Motor neuron (in vitro differentiated cells): Measurements from ENCODE around the gene JUN. TPM values are rescaled to one million over a fixed set of nuclear protein-coding genes. Genes with fewer than 3 reads are reported as not detected.
A peak's percentile ranks its signal among the peaks of the same experiment; 100 is the strongest.

ENCODE experiments used
- ATAC-seq, 8 experiments: fragments of 200-7000 bp; cut with Tn5 transposase; replicated peaks in 6 of 8; 2 replicates each; pipeline ENCODE4 v1.8.0; 2021; ENCODE audit warnings: mild to moderate bottlenecking in 8 of 8, moderate library complexity in 8 of 8
- H3K27ac ChIP-seq, 2 donors: fragments of 250-450 bp; sonication (Bioruptor Pico); 2 replicates each; pipeline ENCODE4 v1.9.0; 2021; ENCODE audit warnings: antibody characterized with exemption in 2 of 2, mild to moderate bottlenecking in 2 of 2, moderate library complexity in 1 of 2
- H3K4me1 ChIP-seq, 2 donors: fragments of 250-450 bp; sonication (Bioruptor Pico); replicated peaks in 1 of 2; 2 replicates each; pipeline ENCODE4 v1.6.1; 2021; ENCODE audit warnings: antibody characterized with exemption in 2 of 2, mild to moderate bottlenecking in 2 of 2, moderate library complexity in 1 of 2
- H3K4me3 ChIP-seq, 5 donors: fragments of 250-450 bp; sonication (Bioruptor Pico); 2 replicates each; pipeline ENCODE4 v1.9.0; 2021; ENCODE audit warnings: antibody characterized with exemption in 5 of 5, mild to moderate bottlenecking in 5 of 5, moderate library complexity in 4 of 5
- WGBS, 10 experiments: fragments of 450-650 bp; shearing (Covaris generic); methylation state at CpG; one replicate each; pipeline ENCODE4 v1.0.0; 2022; 5-methylcytosine and 5-hydroxymethylcytosine counted together
- in situ Hi-C, 9 experiments: fragments of 400-800 bp; cut with MboI; loops; one replicate each; pipeline ENCODE4 v1.15.0; 2021; ENCODE audit warnings: low sequenced_read_pairs in 9 of 9, low pct_unique_long_range_greater_than_20kb in 2 of 9; ENCODE audit not compliant: unreplicated experiment in 9 of 9
- total RNA-seq, 8 experiments: library from RNA; unstranded; fragments of 300-600 nt; gene quantifications; 2 replicates each; pipeline versions ENCODE4 v1.2.3 to v1.2.4, GENCODE V29; 2022

Gene JUN
- total RNA-seq, 8 experiments from 2014 or later, result 17.0 to 165 (median 66.9) TPM

- in situ Hi-C loops, result loop anchor here in 1 of 9 experiments (25.0 kb wide), 1 partner anchor 948 kb away; no protein-coding TSS in a partner anchor
- Histone ChIP-seq H3K4me1 (peaks cover 0 to 5% of the 10 kb centered on the region in 2 donors), H3K27ac (no peak overlapping the region), H3K4me3 (no peak overlapping the region)
- ATAC-seq, result peak in 1 of 8 experiments; percentile 23
- 0 to 83% (median 40%) methylated on average over 1 to 3 of the region's 3 CpGs for WGBS, 10 experiments
Observed at GRCh38 chr1:58764294-58764978, 19.4 kb downstream of the JUN start.

- in situ Hi-C loops, result loop anchor here in 1 of 9 experiments (25.0 kb wide), 1 partner anchor 949 kb away; no protein-coding TSS in a partner anchor
- Histone ChIP-seq H3K4me3 (no peak overlapping the region), H3K27ac (no peak overlapping the region), H3K4me1 (peaks cover 0 to 5% of the 10 kb centered on the region in 2 donors)
- peak in 2 of 8 experiments; percentile 58 to 74 for ATAC-seq
- 0 to 100% (median 84%) methylated on average over 1 to 3 of the region's 3 CpGs; no CpG with 5 or more reads in 2 of the 10 experiments for WGBS, 10 experiments
Observed at GRCh38 chr1:58763214-58763613, 20.6 kb downstream of the JUN start.

DNA sequence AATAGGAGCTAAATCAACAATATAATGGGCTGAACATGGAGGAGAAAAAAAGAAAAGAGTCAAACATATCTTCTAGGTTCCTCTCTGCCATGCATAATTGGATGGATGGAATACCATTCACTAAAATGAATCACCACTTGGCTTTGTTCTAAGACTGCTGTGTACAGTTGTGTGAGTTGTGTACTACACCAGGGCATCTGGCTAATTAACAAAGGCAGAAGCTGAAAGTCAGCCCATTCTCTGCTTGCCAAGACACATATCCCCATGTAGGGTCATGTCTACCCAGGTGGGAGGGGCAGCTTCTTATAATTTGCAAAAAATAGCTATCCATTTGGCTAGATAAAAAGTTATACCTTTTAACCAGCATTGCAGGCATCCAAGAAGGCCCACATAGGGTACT, 21.0 kb downstream of the JUN start:
- ATAC-seq, result peak in 2 of 8 experiments; percentile 91 to 93
- in situ Hi-C loops, result loop anchor here in 1 of 9 experiments (25.0 kb wide), 1 partner anchor 949 kb away; no protein-coding TSS in a partner anchor
- no peak overlapping the region for H3K4me3 ChIP-seq
- H3K4me1 ChIP-seq, result peaks cover 0 to 5% of the 10 kb centered on the region in 2 donors
- no peak overlapping the region for H3K27ac ChIP-seq

DNA sequence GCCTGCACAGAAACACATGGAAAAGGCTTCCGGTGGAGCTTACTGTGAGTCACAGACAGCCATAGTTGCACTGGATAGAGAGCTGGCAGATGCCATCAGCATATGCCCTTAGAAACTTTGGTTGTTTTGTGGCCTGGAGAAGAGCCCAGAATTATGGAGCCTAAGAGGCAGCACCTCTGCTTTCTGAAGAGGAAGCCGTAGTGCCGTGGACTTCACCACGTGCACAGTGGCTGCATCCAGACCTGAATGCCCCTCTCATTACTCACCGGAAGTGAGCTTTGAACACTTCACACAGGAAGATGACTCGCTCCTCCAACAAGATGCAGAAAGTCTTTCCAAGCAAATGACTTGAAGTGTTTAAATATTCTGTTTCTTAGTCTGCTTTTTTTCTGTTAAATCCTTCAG, 28.4 kb downstream of the JUN start:
- Histone ChIP-seq H3K4me1 (peaks cover 17 to 19% of the 10 kb centered on the region in 2 donors), H3K4me3 (no peak overlapping the region), H3K27ac (no peak overlapping the region)
- peak; percentile 57 to 89 (median 84) for ATAC-seq
- in situ Hi-C loops, result loop anchor here in 1 of 9 experiments (25.0 kb wide), 1 partner anchor 957 kb away; no protein-coding TSS in a partner anchor
- 0 to 100% (median 80%) methylated on average over 1 to 6 of the region's 6 CpGs; no CpG with 5 or more reads in 4 of the 10 experiments for WGBS, 10 experiments

GRCh38 chr1:58754683-58755467, 29.0 kb downstream of the JUN start:
- in situ Hi-C loops, result loop anchor here in 1 of 9 experiments (25.0 kb wide), 1 partner anchor 957 kb away; no protein-coding TSS in a partner anchor
- no peak overlapping the region for H3K4me3 ChIP-seq
- no peak overlapping the region for H3K27ac ChIP-seq
- 30 to 100% (median 86%) methylated on average over 1 to 7 of the region's 7 CpGs; no CpG with 5 or more reads in 1 of the 10 experiments for WGBS, 10 experiments
- peaks cover 17 to 19% of the 10 kb centered on the region in 2 donors for H3K4me1 ChIP-seq
- peak in 2 of 8 experiments; percentile 5 to 9 for ATAC-seq

- Histone ChIP-seq H3K27ac (no peak overlapping the region), H3K4me3 (no peak overlapping the region), H3K4me1 (peaks cover 19 to 24% of the 10 kb centered on the region in 2 donors)
- peak in 7 of 8 experiments; percentile 7 to 62 (median 46) for ATAC-seq
- 58 to 100% (median 85%) methylated on average over 1 to 3 of the region's 3 CpGs; no CpG with 5 or more reads in 4 of the 10 experiments for WGBS, 10 experiments
- in situ Hi-C loops, result loop anchor here in 1 of 9 experiments (25.0 kb wide), 1 partner anchor 958 kb away; no protein-coding TSS in a partner anchor
Observed at GRCh38 chr1:58754073-58754613, 29.7 kb downstream of the JUN start.

DNA sequence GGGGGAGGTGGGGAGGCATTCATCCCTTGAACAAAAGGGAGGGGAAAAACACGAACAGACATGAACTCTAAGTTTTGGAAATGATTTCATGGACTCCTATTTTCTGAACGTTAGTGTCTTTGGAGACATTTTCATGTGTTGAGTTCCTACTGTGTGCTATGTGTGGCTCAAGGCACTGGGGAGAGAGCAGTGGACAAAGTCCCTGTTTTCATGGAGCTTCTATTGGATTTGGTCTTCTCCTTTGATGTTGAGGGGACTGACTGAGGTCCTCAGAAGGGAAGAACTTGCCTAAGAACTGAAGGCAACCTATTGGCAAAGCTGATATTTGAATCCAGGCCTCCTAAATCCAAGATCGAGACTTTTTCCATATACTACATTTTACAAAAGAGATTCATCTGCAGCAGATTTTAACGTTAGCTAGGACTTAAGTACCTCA, 30.4 kb downstream of the JUN start:
- peaks cover 23 to 30% of the 10 kb centered on the region in 2 donors for H3K4me1 ChIP-seq
- no peak overlapping the region for H3K4me3 ChIP-seq
- no peak for ATAC-seq
- H3K27ac ChIP-seq, result no peak overlapping the region
- in situ Hi-C loops, result loop anchor here in 1 of 9 experiments (25.0 kb wide), 1 partner anchor 959 kb away; no protein-coding TSS in a partner anchor
- WGBS, 10 experiments, result 40 to 100% (median 80%) methylated on average over 1 to 4 of the region's 4 CpGs; no CpG with 5 or more reads in 1 of the 10 experiments

- 75 to 100% (median 100%) methylated on average over 1 of the region's 1 CpG; no CpG with 5 or more reads in 4 of the 10 experiments for WGBS, 10 experiments
- Histone ChIP-seq H3K27ac (no peak overlapping the region), H3K4me1 (peaks cover 39 to 44% of the 10 kb centered on the region in 2 donors), H3K4me3 (no peak overlapping the region)
- no peak for ATAC-seq
- in situ Hi-C loops, result loop anchor here in 6 of 9 experiments (25.0 kb wide), 4 partner anchors 938 to 1188 kb away; partner anchors contain the start of gene CYP2J2 (in 2 of the 6)
Observed at GRCh38 chr1:58749646-58750045, 34.2 kb downstream of the JUN start.

DNA sequence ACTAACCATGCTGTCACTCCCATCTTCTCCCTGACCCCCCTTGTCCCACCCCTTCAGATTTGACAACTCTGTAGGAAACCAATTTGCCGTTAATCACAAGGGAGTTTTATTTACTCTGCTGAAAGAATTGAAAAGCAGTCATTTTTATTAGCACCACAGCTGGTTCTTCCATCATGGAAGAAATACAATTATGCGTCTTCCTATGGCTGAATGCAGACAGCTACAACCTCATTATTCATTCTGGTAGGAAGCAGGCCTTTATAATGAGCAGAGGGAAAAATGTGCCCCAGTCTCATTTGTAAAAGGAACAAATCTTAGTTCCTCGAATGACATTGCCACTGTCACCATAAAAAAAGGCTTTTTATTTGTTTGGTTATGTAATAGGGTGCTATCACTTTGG, 35.2 kb downstream of the JUN start:
- H3K4me3 ChIP-seq, result no peak overlapping the region
- peak in 6 of 8 experiments; percentile 29 to 92 (median 83) for ATAC-seq
- H3K4me1 ChIP-seq, result peaks cover 39% of the 10 kb centered on the region in 2 donors
- H3K27ac ChIP-seq, result no peak overlapping the region
- WGBS, 10 experiments, result 0 to 88% (median 11%) methylated on average over 1 to 3 of the region's 3 CpGs; no CpG with 5 or more reads in 2 of the 10 experiments
- in situ Hi-C loops, result loop anchor here in 5 of 9 experiments (25.0 kb wide), 4 partner anchors 939 to 1189 kb away; partner anchors contain the start of gene CYP2J2 (in 2 of the 5)

DNA sequence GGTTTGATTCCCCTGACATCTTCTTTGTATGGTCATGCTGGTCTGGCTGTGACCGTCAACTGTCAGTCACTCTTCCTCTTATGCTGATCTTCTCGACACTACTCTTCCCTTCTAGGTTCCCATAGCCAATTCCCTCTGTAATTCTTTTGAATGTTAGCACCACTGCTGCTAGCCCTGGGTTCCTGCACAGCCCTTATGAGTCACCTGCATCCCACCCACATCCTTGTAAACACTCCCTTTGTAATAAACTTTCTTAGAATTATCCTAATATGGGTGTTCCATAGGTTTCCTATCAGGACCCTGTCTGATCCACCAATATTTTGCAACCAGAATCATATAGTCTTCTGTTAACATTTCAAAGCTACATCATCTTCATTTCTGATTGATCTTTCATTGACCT, 37.1 kb downstream of the JUN start:
- H3K4me1 ChIP-seq, result peaks cover 32 to 42% of the 10 kb centered on the region in 2 donors
- H3K4me3 ChIP-seq, result no peak overlapping the region
- peak in 1 of 8 experiments; percentile 45 for ATAC-seq
- H3K27ac ChIP-seq, result no peak overlapping the region
- WGBS, 10 experiments, result 0 to 100% (median 81%) methylated on average over 1 to 2 of the region's 2 CpGs; no CpG with 5 or more reads in 1 of the 10 experiments
- in situ Hi-C loops, result loop anchor here in 5 of 9 experiments (25.0 kb wide), 4 partner anchors 941 to 1191 kb away; partner anchors contain the start of gene CYP2J2 (in 2 of the 5)

- ATAC-seq, result no peak
- no peak overlapping the region for H3K27ac ChIP-seq
- 67 to 100% (median 83%) methylated on average over 1 of the region's 1 CpG; no CpG with 5 or more reads in 5 of the 10 experiments for WGBS, 10 experiments
- peaks cover 32 to 44% of the 10 kb centered on the region in 2 donors for H3K4me1 ChIP-seq
- no peak overlapping the region for H3K4me3 ChIP-seq
- in situ Hi-C loops, result loop anchor here in 5 of 9 experiments (25.0 kb wide), 4 partner anchors 941 to 1191 kb away; partner anchors contain the start of gene CYP2J2 (in 2 of the 5)
Observed at GRCh38 chr1:58746182-58746581, 37.7 kb downstream of the JUN start.

DNA sequence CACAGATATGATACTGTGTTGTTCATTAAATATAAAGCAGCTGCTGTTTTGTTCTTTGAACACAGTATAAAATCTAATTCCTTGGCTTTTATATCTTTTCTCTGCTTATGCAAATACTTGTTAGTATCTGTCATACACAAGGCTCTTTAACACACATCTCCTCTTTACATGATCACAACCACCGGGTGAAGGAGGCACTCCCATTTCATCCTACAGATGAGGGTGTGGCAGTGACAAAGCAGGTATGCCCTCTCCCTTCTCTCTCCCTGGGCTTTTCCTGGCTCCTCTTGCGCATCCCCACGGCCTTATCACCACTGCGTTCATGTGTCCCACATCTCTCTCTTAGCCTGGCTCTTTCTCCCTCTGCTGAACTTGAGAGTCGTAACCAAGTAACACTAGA, 38.2 kb downstream of the JUN start:
- H3K4me3 ChIP-seq, result no peak overlapping the region
- WGBS, 10 experiments, result 33 to 68% (median 49%) methylated on average over 2 to 5 of the region's 5 CpGs; no CpG with 5 or more reads in 3 of the 10 experiments
- H3K4me1 ChIP-seq, result peaks cover 32 to 44% of the 10 kb centered on the region in 2 donors
- in situ Hi-C loops, result loop anchor here in 5 of 9 experiments (25.0 kb wide), 4 partner anchors 942 to 1192 kb away; partner anchors contain the start of gene CYP2J2 (in 2 of the 5)
- H3K27ac ChIP-seq, result no peak overlapping the region
- ATAC-seq, result peak in 1 of 8 experiments; percentile 33
